ENCODE measurements around the gene PIGL.

DNA sequence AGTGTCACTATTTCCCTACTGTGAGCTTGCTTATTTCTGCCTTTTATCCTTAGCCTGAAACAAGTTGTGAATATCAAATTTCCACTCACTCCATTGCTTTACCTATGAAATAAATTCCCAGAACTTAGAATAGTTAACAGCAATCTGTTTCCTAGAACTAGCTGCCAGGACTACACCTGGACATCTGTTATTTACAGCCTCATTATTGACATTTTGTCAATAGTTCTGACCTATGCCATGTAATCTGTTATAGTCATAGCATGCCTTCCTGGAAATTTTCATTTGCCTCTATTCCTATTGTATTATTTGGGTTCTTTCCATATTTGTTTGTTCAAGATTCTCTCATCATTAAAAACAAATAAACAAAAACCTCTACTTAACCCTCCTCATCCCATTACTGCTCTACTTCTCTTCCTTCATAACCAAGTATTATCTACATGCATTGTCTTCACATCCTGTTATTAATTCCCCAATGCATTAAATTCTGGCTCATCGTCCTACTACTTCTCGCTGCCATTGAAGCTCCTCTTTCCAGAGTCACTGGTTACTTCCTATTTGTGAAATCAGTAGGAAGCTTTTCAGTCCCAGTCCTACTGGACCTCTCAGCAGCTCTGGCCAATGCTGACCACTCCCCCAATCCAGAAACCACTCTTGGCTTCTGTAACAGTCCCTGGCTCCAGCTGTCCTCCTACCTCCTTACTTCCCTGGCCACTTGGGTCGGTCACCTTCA, 55.3 kb downstream of the PIGL start:
- TF ChIP-seq, protein P1, sequence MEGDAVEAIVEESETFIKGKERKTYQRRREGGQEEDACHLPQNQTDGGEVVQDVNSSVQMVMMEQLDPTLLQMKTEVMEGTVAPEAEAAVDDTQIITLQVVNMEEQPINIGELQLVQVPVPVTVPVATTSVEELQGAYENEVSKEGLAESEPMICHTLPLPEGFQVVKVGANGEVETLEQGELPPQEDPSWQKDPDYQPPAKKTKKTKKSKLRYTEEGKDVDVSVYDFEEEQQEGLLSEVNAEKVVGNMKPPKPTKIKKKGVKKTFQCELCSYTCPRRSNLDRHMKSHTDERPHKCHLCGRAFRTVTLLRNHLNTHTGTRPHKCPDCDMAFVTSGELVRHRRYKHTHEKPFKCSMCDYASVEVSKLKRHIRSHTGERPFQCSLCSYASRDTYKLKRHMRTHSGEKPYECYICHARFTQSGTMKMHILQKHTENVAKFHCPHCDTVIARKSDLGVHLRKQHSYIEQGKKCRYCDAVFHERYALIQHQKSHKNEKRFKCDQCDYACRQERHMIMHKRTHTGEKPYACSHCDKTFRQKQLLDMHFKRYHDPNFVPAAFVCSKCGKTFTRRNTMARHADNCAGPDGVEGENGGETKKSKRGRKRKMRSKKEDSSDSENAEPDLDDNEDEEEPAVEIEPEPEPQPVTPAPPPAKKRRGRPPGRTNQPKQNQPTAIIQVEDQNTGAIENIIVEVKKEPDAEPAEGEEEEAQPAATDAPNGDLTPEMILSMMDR (IDR thresholded peaks at IDR 0.05) = no peak
- TF ChIP-seq POLR2A (IDR thresholded peaks at IDR 0.05) = no peak

All from body of pancreas (tissue), 4 donors.